Naive thymus-derived CD8-positive, alpha-beta T cell (primary cell): ENCODE results near the gene INSR. TPM values are rescaled to one million over a fixed set of nuclear protein-coding genes. Genes with fewer than 3 reads are reported as not detected.
A peak's percentile ranks its signal among the peaks of the same experiment; 100 is the strongest.

Experiments used
- ATAC-seq, 2 donors: fragments of 150-1000 bp; cut with Tn5 transposase in 1 of 2; sonication (Bioruptor Pico), chemical (Tn5 transposase) in 1 of 2; 1 replicate in 1 of 2; 2 replicates in 1 of 2; pipeline ENCODE4 v1.10.0; 2021; ENCODE audit warnings: mild to moderate bottlenecking in 2 of 2, moderate library complexity in 2 of 2
- POLR2A ChIA-PET: fragments of 350-600 bp; sonication (Branson Sonifier 250); formaldehyde crosslinking; loops from one replicate; lab custom pipeline; 2021; ENCODE audit warnings: antibody characterized with exemption; lab: Charles Lee
- DNase-seq, 10 donors: peaks; one replicate each; pipeline versions ENCODE4 v3.0.0 to v3.0.0-alpha.2; 2020 to 2022
- H3K27ac Mint-ChIP-seq, 10 donors: one replicate each; pipeline ENCODE4 v1.8.0; 2020 to 2022; ENCODE audit warnings: mild to moderate bottlenecking in 10 of 10, mixed read lengths in 10 of 10, moderate library complexity in 4 of 10, inconsistent platforms in 1 of 10
- H3K27me3 Mint-ChIP-seq, 5 donors: one replicate each; pipeline ENCODE4 v1.8.0; 2021 to 2022; ENCODE audit warnings: mixed read lengths in 5 of 5
- H3K36me3 Mint-ChIP-seq, 3 donors: one replicate each; pipeline ENCODE4 v1.8.0; 2020 to 2022; ENCODE audit warnings: mixed read lengths in 3 of 3, mild to moderate bottlenecking in 2 of 3, inconsistent platforms in 1 of 3
- H3K4me1 Mint-ChIP-seq, 4 donors: one replicate each; pipeline ENCODE4 v1.8.0; 2021 to 2022; ENCODE audit warnings: mixed read lengths in 4 of 4
- H3K4me3 Mint-ChIP-seq, 10 donors: one replicate each; pipeline ENCODE4 v1.8.0; 2020 to 2022; ENCODE audit warnings: mild to moderate bottlenecking in 10 of 10, mixed read lengths in 10 of 10, moderate library complexity in 6 of 10, inconsistent platforms in 1 of 10
- H3K9me3 Mint-ChIP-seq, 9 donors: one replicate each; pipeline ENCODE4 v1.8.0; 2020 to 2022; ENCODE audit warnings: mixed read lengths in 9 of 9, mild to moderate bottlenecking in 3 of 9, inconsistent platforms in 1 of 9, moderate library complexity in 1 of 9
- polyA plus RNA-seq, 3 donors: library from polyadenylated mRNA; unstranded; fragments of 300-500 nt; fragmentation: Illumina TruSeq; gene quantifications; one replicate each; pipeline ENCODE4 v1.2.3, GENCODE V29; 2021
- total RNA-seq, 8 experiments: library from RNA in 2 of 8; stranded (reverse) in 2 of 8; gene quantifications; one replicate each; pipeline ENCODE4 v1.2.3 and lab custom pipeline; 2021 to 2026

The INSR gene
- total and polyA plus RNA-seq, 5 experiments from 2014 or later, result 0.14 to 1.4 (median 0.45) TPM; not detected in 1

DNA sequence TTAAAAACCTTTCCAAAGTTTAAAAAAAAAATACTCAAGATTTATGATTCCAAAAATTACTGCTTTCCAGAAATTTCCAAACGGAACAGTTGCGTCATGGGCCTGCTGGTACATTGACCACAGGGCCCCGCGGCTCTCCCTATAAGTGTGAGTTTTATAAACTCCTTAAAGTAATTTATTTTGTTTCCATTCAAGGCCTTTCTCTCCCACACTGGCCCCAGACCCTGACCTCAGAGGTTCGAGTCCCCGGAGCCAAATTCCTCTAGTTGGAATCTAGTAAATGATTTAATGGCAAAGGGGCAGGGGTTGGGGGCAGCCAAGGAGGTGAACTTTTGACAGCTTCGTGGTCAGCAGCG lies 97.5 kb downstream of the INSR start:
- Mint-ChIP-seq H3K4me1 (peaks cover 22 to 35% (median 28%) of the 10 kb centered on the region in 4 donors), H3K27ac (peak overlapping the region; percentile 42 to 100 (median 96)), H3K9me3 (peaks cover 0 to 3% (median 0%) of the 10 kb centered on the region in 9 donors), H3K36me3 (peaks cover 0 to 2% (median 0%) of the 10 kb centered on the region in 3 donors), H3K4me3 (peak overlapping the region; percentile 85 to 99 (median 93)), H3K27me3 (peaks cover 0 to 6% (median 0%) of the 10 kb centered on the region in 5 donors)
- POLR2A ChIA-PET, result interaction anchor here (0.7 to 1.5 kb wide), 5 partner anchors 12 to 152 kb away, joined by 3 to 7 read pairs (median 5); partner anchors contain the start of gene ARHGEF18
- DNase-seq, result no peak
- ATAC-seq, result no peak

DNA sequence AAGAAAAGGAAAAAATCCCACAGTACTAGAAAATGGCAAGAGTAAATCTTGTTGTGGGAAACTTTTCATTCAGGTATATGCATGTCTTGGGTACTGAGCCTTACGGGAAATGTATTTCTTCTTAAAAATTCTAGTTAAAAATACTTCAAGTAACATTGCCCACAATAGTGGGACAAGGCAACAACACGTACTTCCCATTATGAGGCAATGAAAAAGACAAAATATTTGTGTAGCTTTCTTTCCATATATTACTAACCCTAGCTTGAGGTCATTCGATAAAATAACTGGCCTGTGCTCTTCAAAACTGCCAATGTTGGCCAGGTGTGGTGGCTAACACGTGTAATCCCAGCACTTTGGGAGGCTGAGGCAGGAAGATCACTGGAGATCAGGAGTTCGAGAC lies 99.2 kb downstream of the INSR start:
- POLR2A ChIA-PET, result no interaction called here
- peak overlapping the region in 2 of 10 donors; percentile 28 to 72 for H3K27ac Mint-ChIP-seq
- no peak for DNase-seq
- peaks cover 0 to 3% (median 0%) of the 10 kb centered on the region in 9 donors for H3K9me3 Mint-ChIP-seq
- H3K36me3 Mint-ChIP-seq, result peaks cover 0 to 2% (median 0%) of the 10 kb centered on the region in 3 donors
- H3K27me3 Mint-ChIP-seq, result peaks cover 0 to 6% (median 0%) of the 10 kb centered on the region in 5 donors
- peaks cover 25 to 40% (median 36%) of the 10 kb centered on the region in 4 donors for H3K4me1 Mint-ChIP-seq
- ATAC-seq, result no peak
- peak overlapping the region in 1 of 10 donors; percentile 48 for H3K4me3 Mint-ChIP-seq

DNA sequence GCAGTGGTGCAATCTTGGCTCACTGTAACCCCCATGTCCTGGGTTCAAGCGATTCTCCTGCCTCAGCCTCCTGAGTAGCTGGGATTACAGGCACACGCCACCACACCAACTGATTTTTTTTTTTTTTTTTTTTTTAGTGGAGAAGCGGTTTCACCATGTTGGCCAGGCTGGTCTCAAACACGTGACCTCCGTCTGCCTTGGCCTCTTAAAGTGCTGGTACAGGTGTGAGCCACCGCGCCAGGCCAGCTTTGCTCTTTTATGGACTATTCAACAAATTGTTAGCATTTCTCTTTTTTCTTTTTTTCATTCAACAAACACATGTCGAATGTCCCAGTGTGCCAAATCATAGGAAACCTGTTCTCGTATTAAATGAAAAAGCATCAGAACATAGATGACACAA lies 99.6 kb downstream of the INSR start:
- Mint-ChIP-seq H3K27me3 (peaks cover 0 to 6% (median 0%) of the 10 kb centered on the region in 5 donors), H3K36me3 (peaks cover 0 to 2% (median 0%) of the 10 kb centered on the region in 3 donors), H3K4me3 (no peak overlapping the region), H3K9me3 (peaks cover 0 to 3% (median 0%) of the 10 kb centered on the region in 9 donors), H3K4me1 (peaks cover 22 to 40% (median 36%) of the 10 kb centered on the region in 4 donors), H3K27ac (peak overlapping the region in 1 of 10 donors; percentile 28)
- ATAC-seq (no peak), DNase-seq (no peak)
- POLR2A ChIA-PET, result interaction anchor here (0.6 to 1.2 kb wide), 4 partner anchors 11 to 27 kb away, joined by 3 to 6 read pairs (median 4); no protein-coding TSS in a partner anchor

DNA sequence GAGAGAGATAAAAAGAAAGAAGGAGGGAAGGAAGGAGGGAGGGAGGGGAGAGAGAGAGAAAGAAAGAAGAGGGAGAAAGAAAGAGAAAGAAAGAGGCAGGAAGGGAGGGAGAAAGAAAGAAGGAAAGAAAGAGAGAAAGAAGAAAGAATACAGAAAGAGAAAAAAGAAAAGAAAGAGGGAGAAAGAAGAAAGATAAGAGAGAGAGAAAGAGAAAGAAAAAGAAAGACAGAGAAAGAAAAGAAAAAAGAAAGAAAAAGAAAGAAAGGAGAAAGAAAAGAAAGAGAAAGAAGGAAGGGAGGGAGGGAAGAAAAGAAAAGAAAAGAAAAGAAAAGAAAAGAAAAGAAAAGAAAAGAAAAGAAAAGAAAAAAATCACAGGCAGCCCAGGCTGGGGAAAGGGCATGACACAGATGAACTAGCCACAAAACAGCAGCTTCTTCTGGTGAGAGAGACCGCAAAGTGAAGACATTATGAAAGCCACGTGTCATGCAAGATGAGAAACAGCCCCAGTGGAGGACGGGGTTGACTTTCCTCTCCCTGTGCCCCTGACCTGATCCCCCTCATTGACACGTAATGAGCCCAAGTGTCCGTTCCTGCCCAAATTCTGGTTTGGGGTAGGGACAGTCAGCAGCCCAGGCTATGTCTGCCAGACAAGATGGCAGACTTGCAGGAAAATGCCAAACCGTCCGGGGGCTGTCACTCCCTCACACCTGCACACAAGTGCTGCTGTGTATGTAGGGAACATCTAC lies 102.1 kb downstream of the INSR start:
- POLR2A ChIA-PET, result interaction anchor here (0.5 to 1.7 kb wide), 4 partner anchors 9 to 907 kb away, joined by 3 to 7 read pairs (median 4); no protein-coding TSS in a partner anchor
- ATAC-seq, result peak; percentile 84 to 89
- H3K4me3 Mint-ChIP-seq, result peak overlapping the region; percentile 47 to 89 (median 66)
- no peaks in the 10 kb centered on the region for H3K9me3 Mint-ChIP-seq
- H3K4me1 Mint-ChIP-seq, result peaks cover 15 to 37% (median 28%) of the 10 kb centered on the region in 4 donors
- peak overlapping the region; percentile 19 to 91 (median 71) for H3K27ac Mint-ChIP-seq
- no peaks in the 10 kb centered on the region for H3K27me3 Mint-ChIP-seq
- H3K36me3 Mint-ChIP-seq, result no peaks in the 10 kb centered on the region
- DNase-seq, result peak in 9 of 10 donors; percentile 24 to 77 (median 55)

DNA sequence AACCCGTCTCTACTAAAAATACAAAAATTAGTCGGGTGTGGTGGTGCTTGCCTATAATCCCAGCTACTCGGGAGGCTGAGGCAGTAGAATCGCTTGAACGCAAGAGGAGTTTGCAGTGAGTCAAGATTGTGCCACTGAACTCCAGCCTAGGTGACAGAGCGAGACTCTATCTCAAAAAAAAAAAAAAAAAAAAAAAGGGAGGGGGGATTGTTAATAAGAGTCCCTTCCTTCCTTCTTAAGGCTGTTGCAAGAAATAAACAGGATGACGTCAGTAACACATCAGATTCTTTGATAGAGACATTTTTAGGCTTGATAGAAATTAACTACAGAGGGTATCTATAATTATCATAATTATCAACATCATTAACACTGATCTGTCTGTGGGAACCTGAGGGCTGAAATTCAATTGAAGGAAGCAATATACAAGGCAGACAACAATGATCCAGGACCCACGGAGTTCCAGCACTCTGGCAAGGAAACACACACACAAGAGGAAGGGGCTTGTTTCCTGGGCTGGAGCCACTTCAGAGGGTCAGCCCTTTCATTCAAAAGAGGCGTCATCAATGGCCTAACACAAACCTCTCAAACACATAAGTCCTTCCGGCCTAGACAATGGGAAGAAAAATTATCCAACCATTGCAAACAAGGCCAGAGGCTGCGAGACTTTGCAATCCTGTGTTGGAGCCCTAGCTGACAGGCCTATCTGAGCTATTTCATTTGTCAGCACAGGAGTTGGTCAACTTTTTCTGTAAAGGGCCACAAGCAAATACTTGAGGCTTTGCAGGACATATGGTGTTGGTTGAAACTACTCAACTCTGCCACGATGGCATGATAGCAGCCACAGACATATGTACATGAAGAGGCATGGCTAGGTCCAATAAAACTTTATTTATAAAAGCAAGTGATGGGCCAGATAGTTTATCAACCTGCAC lies 105.2 kb downstream of the INSR start:
- Mint-ChIP-seq H3K9me3 (no peaks in the 10 kb centered on the region), H3K27me3 (no peaks in the 10 kb centered on the region)
- DNase-seq, result no peak

DNA sequence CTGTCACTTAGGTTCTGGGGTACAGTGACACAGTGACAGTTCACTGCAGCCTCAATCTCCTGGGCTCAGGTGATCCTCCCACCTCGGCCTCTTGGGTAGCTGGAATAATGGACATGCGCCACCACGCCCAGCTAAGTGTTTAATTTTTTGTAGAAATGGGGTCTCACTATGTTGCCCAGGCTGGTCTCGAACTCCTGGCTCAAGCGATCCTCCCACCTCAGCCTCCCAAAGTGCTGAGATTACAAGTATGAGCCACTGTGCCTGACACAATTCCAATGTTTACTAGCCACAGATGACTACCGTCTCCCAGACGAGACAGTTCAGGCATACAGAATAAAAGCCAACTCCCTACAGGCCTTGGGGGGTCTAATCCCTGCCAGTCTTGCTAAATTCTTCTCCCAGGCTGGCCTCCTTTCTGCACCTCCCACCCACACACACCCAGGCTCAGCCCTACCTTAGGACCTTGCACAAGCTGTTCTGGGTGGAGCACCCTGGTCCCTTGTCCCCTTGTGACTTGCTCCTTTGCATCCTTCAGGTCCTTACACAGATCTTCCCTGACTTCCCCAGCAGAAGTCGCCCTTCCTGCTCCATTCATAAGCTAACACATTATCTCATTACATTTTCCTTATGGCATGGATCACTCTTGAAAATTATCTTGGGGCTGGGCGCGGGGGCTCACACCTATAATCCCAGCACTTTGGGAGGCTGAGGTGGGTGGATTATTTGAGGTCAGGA lies 106.4 kb downstream of the INSR start:
- H3K4me3 Mint-ChIP-seq, result no peak overlapping the region

More for the DNA sequence above, 105.2 kb downstream of the INSR start:
- no peak for ATAC-seq
- H3K4me1 Mint-ChIP-seq, result peaks cover 12 to 54% (median 31%) of the 10 kb centered on the region in 4 donors
- POLR2A ChIA-PET, result interaction anchor here (0.7 kb wide), 1 partner anchor 26 kb away, joined by 3 read pairs; no protein-coding TSS in a partner anchor
- H3K27ac Mint-ChIP-seq, result peak overlapping the region in 1 of 10 donors; percentile 60
- no peak overlapping the region for H3K4me3 Mint-ChIP-seq
- no peaks in the 10 kb centered on the region for H3K36me3 Mint-ChIP-seq

DNA sequence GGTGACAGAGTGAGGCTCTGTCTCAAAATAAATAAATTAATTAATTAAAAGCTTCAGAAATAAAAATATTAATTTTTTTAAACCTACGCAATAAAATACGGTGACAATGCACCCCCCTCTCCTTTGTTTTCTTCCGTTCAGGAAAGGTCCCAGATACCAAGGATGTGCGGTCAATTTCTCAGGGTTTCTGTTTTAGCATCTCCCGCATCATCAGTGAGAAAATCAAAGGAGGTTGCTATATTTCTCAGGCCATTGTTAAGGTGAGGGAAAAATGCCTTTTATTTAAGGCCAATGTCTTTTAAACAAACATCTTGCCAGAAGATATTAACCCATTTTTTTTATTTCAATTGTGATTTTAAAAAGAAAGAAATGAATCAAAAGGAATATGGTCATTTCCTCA lies 111.7 kb downstream of the INSR start:
- Mint-ChIP-seq H3K9me3 (no peaks in the 10 kb centered on the region), H3K4me1 (peaks cover 7 to 62% (median 22%) of the 10 kb centered on the region in 4 donors), H3K4me3 (peak overlapping the region in 4 of 10 donors; percentile 75 to 85 (median 78)), H3K27ac (peak overlapping the region in 1 of 10 donors; percentile 94), H3K27me3 (no peaks in the 10 kb centered on the region), H3K36me3 (no peaks in the 10 kb centered on the region)
- DNase-seq (no peak), ATAC-seq (no peak)
- POLR2A ChIA-PET, result interaction anchor here (0.7 to 1.8 kb wide), 5 partner anchors 10 to 114 kb away, joined by 3 to 7 read pairs (median 4); no protein-coding TSS in a partner anchor

More for the DNA sequence above, 106.4 kb downstream of the INSR start:
- POLR2A ChIA-PET, result interaction anchor here (0.7 kb wide), 2 partner anchors 25 to 117 kb away, joined by 3 read pairs; no protein-coding TSS in a partner anchor
- Mint-ChIP-seq H3K27me3 (no peaks in the 10 kb centered on the region), H3K4me1 (peaks cover 16 to 61% (median 34%) of the 10 kb centered on the region in 4 donors), H3K36me3 (no peaks in the 10 kb centered on the region), H3K27ac (peak overlapping the region in 1 of 10 donors; percentile 15), H3K9me3 (no peaks in the 10 kb centered on the region)
- DNase-seq, result no peak
- no peak for ATAC-seq

DNA sequence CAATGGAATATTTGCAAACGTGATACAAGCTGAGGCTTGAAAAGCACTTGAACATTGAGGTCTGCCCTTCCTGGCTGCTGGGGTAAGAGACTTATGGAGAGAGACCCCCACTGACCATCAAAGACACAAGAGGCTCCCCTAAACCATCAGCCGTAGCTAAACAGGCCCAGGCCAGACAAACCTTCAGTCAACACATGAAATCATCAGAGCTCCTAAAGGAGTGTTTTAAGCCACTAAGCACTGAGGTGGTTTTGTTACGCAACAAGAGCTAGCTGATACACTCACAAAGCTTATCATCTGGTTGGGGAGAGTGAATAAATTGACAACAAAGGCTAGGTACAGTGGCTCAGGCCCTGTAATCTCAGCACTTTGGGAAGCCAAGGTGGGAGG lies 114.3 kb downstream of the INSR start:
- no peak for ATAC-seq
- no peak for DNase-seq
- Mint-ChIP-seq H3K9me3 (no peaks in the 10 kb centered on the region), H3K27me3 (no peaks in the 10 kb centered on the region), H3K36me3 (no peaks in the 10 kb centered on the region), H3K4me1 (peaks cover 7 to 47% (median 17%) of the 10 kb centered on the region in 4 donors), H3K27ac (peak overlapping the region in 1 of 10 donors; percentile 66), H3K4me3 (no peak overlapping the region)
- POLR2A ChIA-PET, result interaction anchor here (1.0 kb wide), 1 partner anchor 14 kb away, joined by 4 read pairs; no protein-coding TSS in a partner anchor

DNA sequence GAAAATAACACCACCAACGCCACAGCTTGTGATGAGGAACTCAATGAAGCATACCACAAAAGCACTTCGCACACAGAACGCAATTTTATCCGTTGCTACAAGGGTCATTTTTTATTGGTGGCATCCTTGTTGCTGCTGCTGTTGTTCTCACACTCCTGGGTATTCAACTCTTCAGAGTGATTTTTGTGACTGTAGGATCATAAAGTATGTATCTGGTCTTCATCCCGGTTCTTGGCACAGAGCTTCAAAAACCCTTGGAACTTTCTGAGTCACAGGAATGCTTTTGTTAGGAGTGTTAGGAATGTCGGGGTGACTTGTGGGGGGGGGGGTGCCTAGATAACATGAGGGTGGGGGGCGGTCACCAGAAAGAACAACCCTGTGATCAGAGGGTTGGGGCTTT lies 116.3 kb downstream of the INSR start:
- DNase-seq, result no peak
- Mint-ChIP-seq H3K9me3 (no peaks in the 10 kb centered on the region), H3K4me3 (no peak overlapping the region), H3K27me3 (peaks cover 0 to 3% (median 1%) of the 10 kb centered on the region in 5 donors), H3K36me3 (no peaks in the 10 kb centered on the region), H3K4me1 (peaks cover 3 to 30% (median 9%) of the 10 kb centered on the region in 4 donors), H3K27ac (no peak overlapping the region)
- ATAC-seq, result no peak
- POLR2A ChIA-PET, result no interaction called here

DNA sequence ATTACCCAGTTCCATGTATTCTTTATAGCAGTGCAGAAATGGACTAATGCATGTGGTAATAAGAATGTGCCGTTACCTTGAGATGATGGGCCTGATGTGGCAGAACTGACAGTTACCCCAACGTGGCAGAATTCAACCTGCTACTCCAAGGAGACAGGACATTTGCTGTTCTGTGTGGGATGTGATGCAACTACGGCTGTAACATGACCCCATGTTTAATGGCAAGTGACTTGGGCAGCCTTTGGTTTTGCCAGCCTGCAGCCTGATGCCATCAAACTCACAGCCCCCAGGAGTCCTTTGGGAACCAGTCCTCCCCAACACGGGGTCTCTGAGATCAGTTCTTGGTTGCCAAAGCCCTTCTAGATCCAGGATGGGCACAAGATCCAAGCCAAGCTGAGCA lies 117.4 kb downstream of the INSR start:
- peaks cover 0 to 3% (median 1%) of the 10 kb centered on the region in 5 donors for H3K27me3 Mint-ChIP-seq
- H3K4me3 Mint-ChIP-seq, result no peak overlapping the region
- no peaks in the 10 kb centered on the region for H3K9me3 Mint-ChIP-seq
- no peak for ATAC-seq
- no peak for DNase-seq
- H3K27ac Mint-ChIP-seq, result no peak overlapping the region
- POLR2A ChIA-PET, result no interaction called here
- no peaks in the 10 kb centered on the region for H3K36me3 Mint-ChIP-seq
- peaks cover 0 to 25% (median 6%) of the 10 kb centered on the region in 4 donors for H3K4me1 Mint-ChIP-seq

DNA sequence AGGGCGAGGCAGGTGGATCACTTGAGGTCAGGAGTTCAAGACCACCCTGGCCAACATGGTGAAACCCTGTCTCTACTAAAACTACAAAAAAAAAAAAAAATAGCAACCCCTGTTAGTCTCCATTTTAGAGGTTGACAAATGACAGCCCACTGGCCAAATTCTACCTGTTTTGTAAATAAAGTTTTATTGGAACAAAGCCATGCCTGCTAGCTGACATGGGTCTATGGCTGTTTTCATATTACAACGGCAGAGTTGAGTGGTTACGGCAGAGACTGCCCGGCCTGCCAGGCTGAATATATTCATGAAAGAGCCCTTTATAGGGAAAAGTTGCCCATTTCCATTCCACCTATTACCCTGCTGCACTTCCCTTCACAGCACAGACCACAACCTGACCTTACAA lies 121.4 kb downstream of the INSR start:
- H3K4me3 Mint-ChIP-seq, result no peak overlapping the region
- peaks cover 0 to 2% (median 0%) of the 10 kb centered on the region in 4 donors for H3K4me1 Mint-ChIP-seq
- DNase-seq, result no peak
- H3K27ac Mint-ChIP-seq, result no peak overlapping the region
- H3K36me3 Mint-ChIP-seq, result peaks cover 0 to 6% (median 6%) of the 10 kb centered on the region in 3 donors
- POLR2A ChIA-PET, result interaction anchor here (0.7 kb wide), 1 partner anchor 193 kb away, joined by 3 read pairs; no protein-coding TSS in a partner anchor
- no peak for ATAC-seq
- H3K27me3 Mint-ChIP-seq, result peaks cover 0 to 3% (median 1%) of the 10 kb centered on the region in 5 donors
- peaks cover 0 to 13% (median 5%) of the 10 kb centered on the region in 9 donors for H3K9me3 Mint-ChIP-seq
